Parietal lobe (tissue), 1 donor: Measurements from ENCODE around the gene COA1. TPM values are rescaled to one million over a fixed set of nuclear protein-coding genes. Genes with fewer than 3 reads are reported as not detected.

ENCODE experiments used
- total RNA-seq: library from RNA; depleted of rRNA; stranded (reverse); fragments of >200 nt; gene quantifications from one replicate; pipeline ENCODE4 v1.2.3, GENCODE V29; 2014

COA1 gene, protein sequence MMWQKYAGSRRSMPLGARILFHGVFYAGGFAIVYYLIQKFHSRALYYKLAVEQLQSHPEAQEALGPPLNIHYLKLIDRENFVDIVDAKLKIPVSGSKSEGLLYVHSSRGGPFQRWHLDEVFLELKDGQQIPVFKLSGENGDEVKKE
- 130 TPM for total RNA-seq

GRCh38 chr7:43729214-43729923, at the start of gene COA1:
Gene COA1 (minus strand): TSS chr7:43729523. CDS start chr7:43648614, 80,909 bp downstream.

DNA sequence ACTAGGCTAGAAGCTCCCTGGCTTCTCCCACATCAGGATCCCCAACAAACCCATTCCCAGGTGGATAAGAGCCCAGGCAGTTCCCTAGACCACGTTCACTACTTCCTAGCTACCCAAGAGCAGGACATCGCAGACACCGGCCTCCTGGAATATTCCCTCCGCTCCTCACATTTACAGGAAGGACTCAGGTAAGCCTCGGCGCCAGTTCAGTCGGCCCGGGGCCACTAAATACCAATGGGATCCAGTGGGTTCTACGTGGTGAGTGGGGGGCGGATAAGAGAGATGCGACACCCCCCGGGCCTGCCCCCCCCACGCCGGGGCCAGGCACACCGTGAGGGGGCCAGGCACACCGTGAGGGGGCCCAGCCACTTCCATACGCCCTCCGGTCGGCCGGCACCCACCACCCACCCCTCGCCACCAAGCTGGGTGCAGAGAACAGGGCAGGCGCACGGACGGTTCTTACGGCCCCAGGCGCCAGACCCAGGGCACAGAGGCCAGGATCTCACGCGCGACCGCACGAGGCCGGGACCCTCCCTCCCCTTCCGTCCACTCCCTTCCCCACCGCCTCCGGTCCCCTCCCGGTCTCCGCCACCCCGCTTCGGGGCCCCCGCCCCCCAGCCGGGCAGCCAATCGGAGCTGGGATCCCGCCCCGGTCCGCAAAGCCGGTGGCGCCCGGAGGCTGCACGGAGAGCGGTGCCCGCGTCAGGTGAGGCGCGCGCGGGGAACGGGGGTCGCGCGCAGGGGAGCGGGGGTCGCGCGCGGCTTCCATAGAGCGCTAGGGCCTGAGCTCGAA, 28.9 kb upstream of the COA1 start, which contains the start of gene BLVRA:
TSS of gene BLVRA (plus strand) at position 652 of the 793 bp plus-strand sequence. CDS start 12,479 bp downstream, outside the sequence.

Other genes with a start within 250 kb of the COA1 start
- 15.0 TPM for gene STK17A, start 146.4 kb downstream of the COA1 start, total RNA-seq
- gene BLVRA, start 29.2 kb upstream of the COA1 start, total RNA-seq, result 16.3 TPM
- gene MRPS24, start 140.0 kb upstream of the COA1 start, total RNA-seq, result 18.8 TPM
- 37.2 TPM for gene URGCP, start 177.1 kb upstream of the COA1 start, total RNA-seq
- gene UBE2D4, start 196.9 kb upstream of the COA1 start, total RNA-seq, result 14.7 TPM